Loucy (cell line): Measurements from ENCODE around the gene NMNAT2.

Experiments used
- H2AFZ ChIP-seq: fragments of 200-600 bp; sonication (generic); 2 replicates; pipeline ENCODE4 v1.6.0; 2016; ENCODE audit warnings: antibody characterized with exemption, mild to moderate bottlenecking, low read length, moderate library complexity
- H3F3A ChIP-seq: fragments of 200-600 bp; 2 replicates; pipeline ENCODE4 v1.6.0; 2016; ENCODE audit warnings: antibody characterized with exemption, low read depth, mild to moderate bottlenecking
- H3K27me3 ChIP-seq: fragments of 200-600 bp; sonication (generic); 2 replicates; pipeline ENCODE4 v1.6.1; 2014; ENCODE audit warnings: low read length, mild to moderate bottlenecking; ENCODE audit not compliant: insufficient read depth, poor library complexity, severe bottlenecking
- H3K36me3 ChIP-seq: fragments of 200-600 bp; sonication (generic); 2 replicates; pipeline ENCODE4 v1.6.1; 2016; ENCODE audit warnings: low read length; ENCODE audit not compliant: insufficient read depth
- H3K4me1 ChIP-seq: fragments of 200-600 bp; sonication (generic); 2 replicates; pipeline ENCODE4 v1.5.1; 2014; ENCODE audit warnings: low read length, mild to moderate bottlenecking; ENCODE audit not compliant: insufficient read depth, poor library complexity, severe bottlenecking
- H3K4me2 ChIP-seq: fragments of 200-600 bp; sonication (generic); 2 replicates; pipeline ENCODE4 v1.6.0; 2014; ENCODE audit warnings: antibody characterized with exemption, low read length, low read depth, mild to moderate bottlenecking; ENCODE audit not compliant: poor library complexity, severe bottlenecking
- H3K4me3 ChIP-seq: fragments of 200-600 bp; sonication (generic); 2 replicates; pipeline ENCODE4 v1.5.1; 2014; ENCODE audit warnings: low read length, mild to moderate bottlenecking, mixed read lengths; ENCODE audit not compliant: poor library complexity, severe bottlenecking
- H3K79me2 ChIP-seq: fragments of 200-600 bp; sonication (generic); 2 replicates; pipeline ENCODE4 v1.6.1; 2014; ENCODE audit warnings: low read length; ENCODE audit not compliant: insufficient read depth
- H3K9ac ChIP-seq: fragments of 200-600 bp; sonication (generic); 2 replicates; pipeline ENCODE4 v1.6.0; 2014; ENCODE audit warnings: mild to moderate bottlenecking, low read depth, low read length, moderate library complexity; ENCODE audit not compliant: poor library complexity, severe bottlenecking
- H3K9me2 ChIP-seq: fragments of 200-600 bp; sonication (generic); replicated peaks from 2 replicates; pipeline ENCODE4 v1.6.1; 2016; ENCODE audit warnings: low read depth, low read length, mixed read lengths
- H3K9me3 ChIP-seq: fragments of 200-600 bp; sonication (generic); 2 replicates; pipeline ENCODE4 v1.6.1; 2014; ENCODE audit warnings: mild to moderate bottlenecking, antibody characterized with exemption, low read length, low read depth; ENCODE audit not compliant: insufficient read depth
- H4K20me1 ChIP-seq: fragments of 200-600 bp; sonication (generic); 2 replicates; pipeline ENCODE4 v1.6.0; 2014; ENCODE audit warnings: antibody characterized with exemption, low read length, mild to moderate bottlenecking; ENCODE audit not compliant: insufficient read depth, poor library complexity, severe bottlenecking
- CTCF ChIP-seq: fragments of 200-600 bp; sonication (generic); conservative IDR thresholded peaks from 2 replicates; pipeline ENCODE4 v1.5.1; 2014; ENCODE audit warnings: mild to moderate bottlenecking, antibody characterized with exemption, low read length
- EZH2phosphoT487 ChIP-seq: fragments of 200-600 bp; IDR thresholded peaks from 2 replicates; pipeline ENCODE4 v1.6.1; 2018; ENCODE audit warnings: antibody characterized with exemption, mild to moderate bottlenecking, moderate library complexity, borderline replicate concordance

NMNAT2 gene

GRCh38 chr1:183304440-183305107, 113.6 kb downstream of the NMNAT2 start:
- H3K36me3 ChIP-seq: no peaks in the 10 kb centered on the region
- no peak overlapping the region for H3K4me3 ChIP-seq
- no peaks in the 10 kb centered on the region for H3F3A ChIP-seq
- H3K27me3 ChIP-seq: no peaks in the 10 kb centered on the region
- no peaks in the 10 kb centered on the region for H4K20me1 ChIP-seq
- H3K9ac ChIP-seq: no peak overlapping the region
- peaks cover 13% of the 10 kb centered on the region for H3K4me1 ChIP-seq
- no peaks in the 10 kb centered on the region for H3K9me2 ChIP-seq
- TF ChIP-seq CTCF: no peak
- no peak for TF ChIP-seq EZH2phosphoT487
- no peak overlapping the region for H3K4me2 ChIP-seq
- H2AFZ ChIP-seq: no peak overlapping the region
- no peaks in the 10 kb centered on the region for H3K79me2 ChIP-seq
- no peaks in the 10 kb centered on the region for H3K9me3 ChIP-seq

GRCh38 chr1:183303901-183304300, 114.3 kb downstream of the NMNAT2 start:
- no peaks in the 10 kb centered on the region for H3K27me3 ChIP-seq
- no peaks in the 10 kb centered on the region for H3K36me3 ChIP-seq
- no peaks in the 10 kb centered on the region for H3K9me2 ChIP-seq
- no peaks in the 10 kb centered on the region for H3K79me2 ChIP-seq
- no peaks in the 10 kb centered on the region for H3F3A ChIP-seq
- H4K20me1 ChIP-seq: no peaks in the 10 kb centered on the region
- no peaks in the 10 kb centered on the region; the same call in 1 of the 2 replicates for H3K9me3 ChIP-seq
- no peak overlapping the region for H3K4me3 ChIP-seq
- H2AFZ ChIP-seq: no peak overlapping the region
- no peak overlapping the region for H3K4me2 ChIP-seq
- peaks cover 13% of the 10 kb centered on the region for H3K4me1 ChIP-seq
- TF ChIP-seq EZH2phosphoT487 (no peak), CTCF (no peak)
- no peak overlapping the region for H3K9ac ChIP-seq

GRCh38 chr1:183303323-183303645, 114.9 kb downstream of the NMNAT2 start:
- Histone ChIP-seq H3K79me2 (no peaks in the 10 kb centered on the region), H4K20me1 (no peaks in the 10 kb centered on the region), H3K9me3 (no peaks in the 10 kb centered on the region; the same call in 1 of the 2 replicates), H3K9me2 (no peaks in the 10 kb centered on the region), H3K27me3 (no peaks in the 10 kb centered on the region), H3K9ac (no peak overlapping the region), H3K36me3 (no peaks in the 10 kb centered on the region), H3K4me2 (no peak overlapping the region), H3K4me3 (no peak overlapping the region), H3F3A (no peaks in the 10 kb centered on the region), H2AFZ (peak overlapping the region; percentile 29; the same call in 1 of the 2 replicates), H3K4me1 (peaks cover 13% of the 10 kb centered on the region)
- no peak for TF ChIP-seq CTCF
- TF ChIP-seq EZH2phosphoT487: no peak
